ENCODE measurements around the gene PIK3R5. TPM values are rescaled to one million over a fixed set of nuclear protein-coding genes. Genes with fewer than 3 reads are reported as not detected.

PIK3R5 gene
- total and polyA plus RNA-seq, 3 donors from 2014 or later: 6.1 to 14.0 (median 7.4) TPM

DNA sequence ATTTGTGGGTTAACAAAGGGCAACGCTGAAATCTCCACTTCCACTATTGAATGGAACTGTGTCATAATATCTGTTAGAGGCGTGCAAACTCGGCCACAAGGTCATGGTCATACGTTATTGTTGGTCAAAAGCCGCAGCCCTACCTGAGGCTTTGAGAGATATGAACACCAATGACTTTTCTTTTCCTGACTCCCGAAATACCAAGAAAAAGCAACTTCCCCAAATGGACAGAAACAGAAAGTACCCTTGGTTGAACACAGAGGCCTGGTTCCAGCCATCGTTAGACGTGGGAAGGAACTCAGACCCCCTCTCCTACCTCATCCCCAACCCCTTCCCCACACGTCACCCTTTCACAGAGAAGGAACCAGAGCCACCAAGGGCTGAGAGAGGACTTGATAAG is 1.4 kb upstream of the PIK3R5 start:
- Histone ChIP-seq H3K9me3 (no peaks in the 10 kb centered on the region), H3K36me3 (ENCODE audit: low read depth, missing control alignments) (no peaks in the 10 kb centered on the region), H3K27ac (no peak overlapping the region), H3K27me3 (no peaks in the 10 kb centered on the region), H3K4me3 (no peak overlapping the region), H3K4me1 (no peaks in the 10 kb centered on the region)
- TF ChIP-seq, protein P1, sequence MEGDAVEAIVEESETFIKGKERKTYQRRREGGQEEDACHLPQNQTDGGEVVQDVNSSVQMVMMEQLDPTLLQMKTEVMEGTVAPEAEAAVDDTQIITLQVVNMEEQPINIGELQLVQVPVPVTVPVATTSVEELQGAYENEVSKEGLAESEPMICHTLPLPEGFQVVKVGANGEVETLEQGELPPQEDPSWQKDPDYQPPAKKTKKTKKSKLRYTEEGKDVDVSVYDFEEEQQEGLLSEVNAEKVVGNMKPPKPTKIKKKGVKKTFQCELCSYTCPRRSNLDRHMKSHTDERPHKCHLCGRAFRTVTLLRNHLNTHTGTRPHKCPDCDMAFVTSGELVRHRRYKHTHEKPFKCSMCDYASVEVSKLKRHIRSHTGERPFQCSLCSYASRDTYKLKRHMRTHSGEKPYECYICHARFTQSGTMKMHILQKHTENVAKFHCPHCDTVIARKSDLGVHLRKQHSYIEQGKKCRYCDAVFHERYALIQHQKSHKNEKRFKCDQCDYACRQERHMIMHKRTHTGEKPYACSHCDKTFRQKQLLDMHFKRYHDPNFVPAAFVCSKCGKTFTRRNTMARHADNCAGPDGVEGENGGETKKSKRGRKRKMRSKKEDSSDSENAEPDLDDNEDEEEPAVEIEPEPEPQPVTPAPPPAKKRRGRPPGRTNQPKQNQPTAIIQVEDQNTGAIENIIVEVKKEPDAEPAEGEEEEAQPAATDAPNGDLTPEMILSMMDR (IDR thresholded peaks at IDR 0.05): no peak
- no peak for TF ChIP-seq POLR2A (IDR thresholded peaks at IDR 0.05)
- intact Hi-C loops (cut with DNase I; ENCODE audit: low total_unique reads): no loop called here
- DNase-seq: no peak
- 59 to 63% methylated on average over 9 of the region's 9 CpGs for WGBS, 2 donors

DNA sequence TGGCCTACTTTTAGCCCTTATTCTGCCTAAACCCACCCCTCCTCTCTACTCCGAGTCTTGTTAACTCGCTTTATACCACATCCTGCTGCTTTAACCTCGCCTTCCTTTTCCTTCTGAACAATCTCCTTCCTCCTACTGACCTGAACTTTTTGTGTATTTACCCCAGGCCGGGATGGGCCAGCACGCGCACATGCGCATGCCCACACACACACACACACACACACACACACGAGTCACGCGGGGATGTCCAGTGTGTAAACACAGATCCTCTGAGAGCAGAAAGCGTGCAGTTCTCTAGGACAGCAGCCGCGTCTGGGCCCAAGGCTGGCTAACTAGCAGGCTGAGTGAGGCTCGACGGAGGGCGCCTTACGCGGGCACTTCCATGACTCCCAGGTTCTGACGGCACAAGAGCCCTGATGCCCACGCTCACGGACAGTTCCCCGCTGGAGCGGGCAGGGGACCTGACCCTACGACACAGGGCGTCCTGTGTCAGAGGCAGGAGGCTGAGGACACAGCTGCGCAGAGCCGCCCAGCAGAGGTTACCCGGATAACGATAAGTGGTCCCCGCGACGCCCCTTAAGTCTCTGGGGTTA is 610 bp downstream of the PIK3R5 start:
- TF ChIP-seq, protein P1 (IDR thresholded peaks at IDR 0.05): no peak
- no peak for TF ChIP-seq POLR2A (IDR thresholded peaks at IDR 0.05)
- 26 to 37% methylated on average over 22 to 31 of the region's 32 CpGs for WGBS, 2 donors
- H3K9me3 ChIP-seq: no peaks in the 10 kb centered on the region
- H3K4me3 ChIP-seq: peak overlapping the region; percentile 54 to 61
- H3K36me3 ChIP-seq (ENCODE audit: low read depth, missing control alignments): no peaks in the 10 kb centered on the region
- H3K4me1 ChIP-seq: no peaks in the 10 kb centered on the region
- no peaks in the 10 kb centered on the region for H3K27me3 ChIP-seq
- peak overlapping the region in 1 of 2 donors; percentile 45 for H3K27ac ChIP-seq
- intact Hi-C loops (cut with DNase I; ENCODE audit: low total_unique reads): no loop called here
- DNase-seq: no peak

DNA sequence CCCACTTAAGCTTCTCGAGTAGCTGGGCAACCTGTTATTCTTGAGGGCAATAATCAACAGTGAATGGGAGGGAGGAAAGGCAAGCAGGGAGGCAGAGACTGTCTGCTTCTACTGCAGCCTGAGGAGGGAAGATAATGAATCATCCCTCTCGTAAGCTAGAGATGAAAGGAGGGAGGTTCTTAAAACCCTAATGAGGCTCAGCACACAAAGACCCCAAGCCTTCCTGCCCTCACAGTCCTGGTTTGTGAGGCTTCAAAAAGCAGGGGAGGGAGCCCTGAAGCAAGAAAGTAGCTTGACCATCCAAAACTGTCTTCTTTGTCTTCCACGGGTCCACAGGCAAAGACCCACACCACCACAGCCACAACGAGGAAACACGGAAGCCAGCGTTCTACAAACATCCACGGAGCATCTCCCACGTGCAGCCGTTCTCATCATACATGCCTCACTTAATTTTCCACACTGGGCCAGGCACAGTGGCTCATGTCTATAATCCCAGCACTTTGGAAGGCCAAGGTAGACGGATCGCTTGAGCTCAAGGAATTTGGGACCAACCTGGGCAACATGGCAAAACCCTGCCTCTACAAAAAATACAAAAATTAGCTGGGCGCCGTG is 1.8 kb downstream of the PIK3R5 start:
- H3K36me3 ChIP-seq (ENCODE audit: low read depth, missing control alignments): no peaks in the 10 kb centered on the region
- no peaks in the 10 kb centered on the region for H3K27me3 ChIP-seq
- no peaks in the 10 kb centered on the region for H3K9me3 ChIP-seq
- 72 to 73% methylated on average over 13 of the region's 13 CpGs for WGBS, 2 donors
- DNase-seq: no peak
- no peak overlapping the region for H3K4me3 ChIP-seq
- H3K4me1 ChIP-seq: no peaks in the 10 kb centered on the region
- intact Hi-C loops (cut with DNase I; ENCODE audit: low total_unique reads): no loop called here
- no peak overlapping the region for H3K27ac ChIP-seq
- TF ChIP-seq, protein P1 (IDR thresholded peaks at IDR 0.05): no peak

DNA sequence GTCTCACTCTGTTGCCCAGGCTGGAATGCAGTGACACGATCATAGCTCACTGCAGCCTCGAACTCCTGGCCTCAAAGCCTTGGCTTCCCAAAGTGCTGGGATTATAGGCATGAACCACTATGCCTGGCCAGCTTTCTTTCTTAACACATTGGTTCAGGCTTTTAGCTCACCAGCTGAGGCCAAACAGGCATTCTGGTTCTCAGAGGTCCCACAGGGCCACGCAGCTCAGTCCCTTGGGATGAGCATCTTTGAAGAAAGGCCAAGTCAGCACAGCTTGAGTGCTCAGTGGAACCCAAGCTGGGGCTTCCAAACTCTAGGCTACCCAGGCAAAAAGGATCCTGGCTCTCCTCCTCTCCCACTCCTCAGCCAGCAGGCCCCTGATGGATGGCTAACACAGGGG is 2.5 kb downstream of the PIK3R5 start:
- intact Hi-C loops (cut with DNase I; ENCODE audit: low total_unique reads): no loop called here
- Histone ChIP-seq H3K27ac (no peak overlapping the region), H3K27me3 (no peaks in the 10 kb centered on the region), H3K36me3 (ENCODE audit: low read depth, missing control alignments) (no peaks in the 10 kb centered on the region), H3K4me1 (no peaks in the 10 kb centered on the region), H3K9me3 (no peaks in the 10 kb centered on the region), H3K4me3 (no peak overlapping the region)
- no peak for DNase-seq
- no peak for TF ChIP-seq POLR2A (IDR thresholded peaks at IDR 0.05)
- TF ChIP-seq, protein P1 (IDR thresholded peaks at IDR 0.05): no peak
- 91% methylated on average over 3 of the region's 3 CpGs for WGBS, 2 donors

DNA sequence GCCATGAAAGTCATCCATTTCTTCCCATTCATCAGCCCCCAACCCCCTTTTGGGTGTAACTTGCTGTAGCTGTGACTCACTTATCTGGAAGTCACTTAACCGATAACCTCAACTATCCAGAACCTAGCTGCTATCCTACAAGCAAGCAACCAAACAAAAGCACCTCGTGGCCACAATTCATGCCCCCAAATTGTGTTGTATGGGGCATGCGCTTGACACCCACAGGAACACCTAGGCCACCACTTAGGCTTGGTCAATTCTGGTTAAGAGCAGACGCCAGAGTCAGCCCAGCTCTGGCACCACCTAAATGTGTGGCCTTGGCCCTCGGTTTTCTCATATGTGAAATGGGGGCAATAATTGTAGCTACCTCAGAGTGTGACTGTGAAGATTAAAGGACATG is 3.7 kb downstream of the PIK3R5 start:
- intact Hi-C loops (cut with DNase I; ENCODE audit: low total_unique reads): no loop called here
- no peaks in the 10 kb centered on the region for H3K36me3 ChIP-seq (ENCODE audit: low read depth, missing control alignments)
- no peak overlapping the region for H3K4me3 ChIP-seq
- no peaks in the 10 kb centered on the region for H3K9me3 ChIP-seq
- no peak for DNase-seq
- H3K27me3 ChIP-seq: no peaks in the 10 kb centered on the region
- H3K27ac ChIP-seq: no peak overlapping the region
- no peaks in the 10 kb centered on the region for H3K4me1 ChIP-seq
- 91 to 95% methylated on average over 4 to 5 of the region's 5 CpGs for WGBS, 2 donors
- TF ChIP-seq, protein P1 (IDR thresholded peaks at IDR 0.05): no peak
- TF ChIP-seq POLR2A (IDR thresholded peaks at IDR 0.05): no peak
